HEK293T (cell line): ENCODE data around the gene AOPEP.

Experiments
- BHLHE40 ChIP-seq: fragments of 450-650 bp; IDR thresholded peaks from 2 replicates; pipeline ENCODE4 v1.6.1; 2016; ENCODE audit warnings: mild to moderate bottlenecking, moderate library complexity, borderline replicate concordance
- ELF4 ChIP-seq: fragments of 450-650 bp; IDR thresholded peaks from 2 replicates; pipeline ENCODE4 v1.6.1; 2017; ENCODE audit warnings: antibody characterized with exemption
- FOXA1 ChIP-seq: fragments of 450-650 bp; IDR thresholded peaks from 2 replicates; pipeline ENCODE4 v1.6.1; 2016; ENCODE audit warnings: mild to moderate bottlenecking
- HDGF ChIP-seq: fragments of 450-650 bp; IDR thresholded peaks from 2 replicates; pipeline ENCODE4 v1.6.1; 2017; ENCODE audit warnings: antibody characterized with exemption, borderline replicate concordance
- NFRKB ChIP-seq: fragments of 450-650 bp; IDR thresholded peaks from 2 replicates; pipeline ENCODE4 v1.6.1; 2016; ENCODE audit warnings: mild to moderate bottlenecking, moderate library complexity
- SUZ12 ChIP-seq: fragments of 450-650 bp; IDR thresholded peaks from 2 replicates; pipeline ENCODE4 v1.6.1; 2016; ENCODE audit warnings: mild to moderate bottlenecking
- TARDBP ChIP-seq: fragments of 450-650 bp; IDR thresholded peaks from 2 replicates; pipeline ENCODE4 v1.6.1; 2016

DNA sequence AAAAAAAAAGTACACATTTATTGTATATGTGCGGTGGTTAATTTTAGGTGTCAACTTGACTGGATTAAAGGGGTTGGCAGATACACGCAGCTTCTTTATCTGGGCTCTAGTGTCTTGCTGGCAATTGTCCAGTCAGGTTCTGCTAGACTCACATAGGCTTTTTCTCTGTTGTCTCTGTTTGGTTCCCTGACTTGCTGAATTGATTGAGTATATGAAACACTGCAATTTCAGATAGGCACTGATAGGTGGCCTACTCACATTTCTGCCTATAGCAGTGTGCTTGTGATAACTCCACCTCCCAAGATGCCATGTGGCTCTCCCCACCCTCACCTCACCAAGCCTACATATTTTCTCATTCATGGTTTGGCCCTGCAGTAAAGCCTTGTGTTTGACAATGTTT lies 52.5 kb downstream of the AOPEP start:
- TF ChIP-seq SUZ12 (no peak), TARDBP (no peak), HDGF (no peak), BHLHE40 (no peak), FOXA1 (no peak), ELF4 (no peak), NFRKB (no peak)
